NCI-H2196 treated with DMSO at 0.1 percent for 48 hours (cell line): Measurements from ENCODE around the gene OR13C3.
"Not testable (repeated sequence)": the region's sequence is repeated elsewhere in the genome, so short reads cannot be mapped to it uniquely, and the experiment has no call there.

Experiments used
- DNase-seq: peaks from one replicate; lab custom pipeline; 2025; ENCODE audit not compliant: unreplicated experiment; lab: John Stamatoyannopoulos, UW

OR13C3 gene

DNA sequence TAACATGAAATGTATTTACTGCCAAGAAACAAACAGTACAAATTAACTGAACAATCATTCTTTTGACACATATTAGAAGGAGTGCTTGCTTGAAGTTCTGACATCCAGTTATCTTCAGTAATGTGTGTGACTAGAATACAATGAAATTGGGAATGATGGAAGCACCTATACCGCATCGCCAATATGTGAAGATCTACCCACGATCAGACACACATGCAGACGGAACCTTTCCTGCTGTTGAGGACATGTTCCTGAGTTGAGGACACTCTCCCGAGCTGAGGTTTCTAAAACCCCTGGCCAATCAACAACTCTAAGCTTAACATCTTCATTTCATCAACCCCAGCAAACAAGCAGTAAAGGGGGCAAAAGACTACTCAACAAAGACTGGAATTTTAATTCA, at the start of gene OR13C3:
TSS of gene OR13C3 (minus strand) at position 101 of the 400 bp plus-strand sequence. CDS start 133 bp downstream, outside the sequence.
- no peak for DNase-seq

GRCh38 chr9:104580562-104580961, 43.9 kb upstream of the OR13C3 start:
- DNase-seq, result no peak

GRCh38 chr9:104577263-104577662, 40.6 kb upstream of the OR13C3 start:
- DNase-seq, result no peak

- DNase-seq, result no peak
These were observed 38.8 kb upstream of the OR13C3 start for GRCh38 chr9:104575456-104575855.

GRCh38 chr9:104572612-104573011, 36.0 kb upstream of the OR13C3 start:
- DNase-seq, result no peak

DNA sequence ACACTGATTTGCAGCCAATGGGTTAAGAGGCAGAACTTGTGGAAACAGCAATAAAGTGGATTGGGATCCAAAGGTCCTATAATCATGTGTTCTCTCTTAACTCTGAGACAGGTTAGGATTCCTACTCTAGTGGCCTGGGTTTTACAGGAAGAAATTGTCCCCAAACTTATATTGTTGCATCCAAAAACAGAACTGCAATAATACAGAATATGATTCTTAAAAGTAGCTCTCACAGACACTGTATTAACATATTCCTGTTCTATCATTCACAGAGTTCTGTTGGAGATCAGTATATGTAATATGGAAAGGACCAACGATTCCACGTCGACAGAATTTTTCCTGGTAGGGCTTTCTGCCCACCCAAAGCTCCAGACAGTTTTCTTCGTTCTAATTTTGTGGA, 32.2 kb upstream of the OR13C3 start, which contains the start of gene OR13C8:
TSS of gene OR13C8 (plus strand) at position 301 of the 400 bp plus-strand sequence. CDS start at position 301, 0 bp downstream.
- DNase-seq, result no peak

GRCh38 chr9:104564358-104564757, 27.7 kb upstream of the OR13C3 start:
- no peak for DNase-seq

- no peak for DNase-seq
These were observed 20.4 kb upstream of the OR13C3 start for GRCh38 chr9:104556830-104557634.

DNA sequence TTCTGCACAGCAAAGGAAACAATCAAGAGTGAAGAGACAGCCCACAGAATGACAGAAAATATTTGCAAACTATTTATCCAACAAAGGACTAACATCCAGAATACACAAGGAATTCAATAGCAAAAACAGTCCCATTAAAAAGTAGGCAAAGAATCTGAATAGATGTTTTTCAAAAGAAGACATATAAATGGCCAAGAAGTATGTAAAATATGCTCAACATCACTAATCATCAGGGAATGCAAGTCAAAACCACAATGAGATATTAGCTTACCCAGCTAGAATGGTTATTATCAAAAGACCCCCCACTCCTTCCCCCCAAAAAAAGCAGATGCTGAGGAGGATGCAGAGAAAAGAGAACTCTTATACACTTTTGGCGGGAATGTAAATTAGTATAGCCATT, 18.9 kb upstream of the OR13C3 start:
- DNase-seq, result no peak

DNA sequence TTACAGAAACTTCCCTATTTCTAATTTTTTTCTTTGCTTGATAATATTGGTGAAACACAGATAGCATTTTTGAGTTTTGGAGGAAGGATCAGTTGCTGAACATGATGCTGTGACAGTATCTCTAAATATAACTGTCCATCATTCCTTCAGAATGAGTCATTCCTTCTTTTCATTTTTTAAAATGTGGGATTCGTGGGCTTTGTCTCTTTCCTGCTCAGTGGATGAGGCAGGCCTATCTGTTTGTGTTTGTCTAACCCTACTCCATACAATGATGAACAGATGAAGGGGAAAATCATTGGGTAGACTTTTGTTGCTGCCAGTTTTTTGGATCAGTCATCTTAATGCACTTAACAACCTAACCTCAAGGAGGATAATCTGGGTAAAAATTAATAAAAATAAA, 16.6 kb upstream of the OR13C3 start:
- DNase-seq, result no peak

GRCh38 chr9:104544644-104545043, 8.0 kb upstream of the OR13C3 start:
- no peak for DNase-seq

- DNase-seq, result no peak
These were observed 2.6 kb upstream of the OR13C3 start for GRCh38 chr9:104539275-104539674.

- DNase-seq, result no peak
These were observed 9.5 kb downstream of the OR13C3 start, which contains the start of gene OR13C4 for GRCh38 chr9:104527109-104527508. TSS of gene OR13C4 (minus strand) at chr9:104527209. CDS start at chr9:104527209, 0 bp downstream.

GRCh38 chr9:104520241-104520640, 16.4 kb downstream of the OR13C3 start:
- not testable (repeated sequence) for DNase-seq

- no peak for DNase-seq
These were observed 21.8 kb downstream of the OR13C3 start for GRCh38 chr9:104514901-104515300.

DNA sequence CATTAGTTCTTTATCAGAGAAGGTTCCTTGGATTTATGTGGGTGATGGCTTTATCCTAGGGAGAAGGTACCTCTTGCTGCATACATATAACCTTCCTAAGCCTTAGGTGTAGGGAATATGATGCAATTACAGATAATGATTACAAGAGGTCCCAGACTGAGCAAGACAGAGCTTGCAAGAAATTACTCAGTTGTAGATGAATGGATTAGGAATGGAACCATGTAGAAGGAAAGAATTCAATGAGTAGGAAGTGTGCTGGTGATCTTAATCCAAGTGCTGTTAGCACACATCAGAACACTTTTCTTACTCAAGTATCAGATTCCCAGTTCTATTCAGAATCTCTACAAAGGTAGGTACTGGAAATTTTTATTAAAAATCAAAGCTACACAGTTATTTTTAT, 30.1 kb downstream of the OR13C3 start:
- no peak for DNase-seq

- no peak for DNase-seq
These were observed 32.7 kb downstream of the OR13C3 start, which contains the start of gene OR13F1 for GRCh38 chr9:104503963-104504362. TSS of gene OR13F1 (plus strand) at chr9:104504263. CDS start at chr9:104504263, 0 bp downstream.

DNA sequence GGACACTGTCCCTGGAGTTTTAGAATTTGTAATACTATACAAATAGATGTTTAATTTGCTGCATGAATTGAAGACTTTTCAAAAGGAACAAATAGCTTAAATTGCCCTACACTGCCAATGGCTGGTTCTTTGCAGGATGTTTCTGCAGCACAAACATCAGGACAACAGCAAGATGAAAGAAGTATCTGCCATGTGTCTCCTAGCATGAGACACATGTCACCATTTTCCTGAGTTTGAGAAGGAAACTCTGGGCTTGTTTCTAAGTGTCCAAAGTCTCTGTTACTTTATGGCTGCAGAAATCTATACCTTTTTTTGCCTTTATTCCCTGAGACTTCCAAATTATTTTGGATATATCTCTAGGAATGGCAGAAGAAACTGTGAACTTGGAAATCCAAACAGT, 33.2 kb downstream of the OR13C3 start:
- no peak for DNase-seq

- DNase-seq, result no peak
These were observed 41.8 kb downstream of the OR13C3 start for GRCh38 chr9:104494808-104495207.
